ENCODE results near the gene TMEM120A. TPM values are rescaled to one million over a fixed set of nuclear protein-coding genes. Genes with fewer than 3 reads are reported as not detected.

Gene TMEM120A
- total and polyA plus RNA-seq, 4 donors, result 15.7 to 90.1 (median 57.6) TPM

DNA sequence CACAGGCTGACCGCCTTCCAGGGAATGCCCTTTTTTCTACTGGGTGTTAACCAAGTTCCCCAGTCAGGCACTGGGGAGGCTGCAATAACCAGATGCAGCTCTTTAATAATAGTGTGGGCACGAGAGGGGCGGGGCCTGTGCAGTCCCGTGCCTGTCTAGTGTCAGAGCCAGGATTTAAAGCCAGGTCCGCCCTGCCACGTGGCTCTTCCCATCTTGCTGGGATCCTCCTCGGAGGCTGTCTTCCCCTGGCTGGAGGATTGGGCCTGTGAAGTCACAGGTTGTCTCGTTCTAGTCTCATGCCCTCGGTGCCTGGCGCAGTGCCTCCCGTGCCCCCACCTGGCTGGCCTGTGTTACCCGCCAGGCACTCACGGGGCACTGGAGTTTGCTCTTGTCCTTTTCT, 25.2 kb downstream of the TMEM120A start:
- no peak for ATAC-seq (ENCODE audit: insufficient read depth, low FRiP score)
- no peak overlapping the region for H3K4me3 ChIP-seq
- no peaks in the 10 kb centered on the region for H3K9me3 ChIP-seq (ENCODE audit: control insufficient read depth in 4 of 4, insufficient read depth in 3 of 4, low read length in 3 of 4)
- peak overlapping the region in 1 of 2 donors; percentile 9 for H3K27ac ChIP-seq (ENCODE audit: low read depth in 1 of 2, low read length in 1 of 2)
- H3K27me3 ChIP-seq (ENCODE audit: control insufficient read depth in 3 of 3, insufficient read depth in 3 of 3, low read length in 2 of 3), result no peaks in the 10 kb centered on the region
- H3K36me3 ChIP-seq (ENCODE audit: control insufficient read depth in 4 of 4, insufficient read depth in 4 of 4, low read length in 4 of 4), result peaks cover 0 to 16% (median 3%) of the 10 kb centered on the region in 4 donors
- DNase-seq, result no peak
- peaks cover 9 to 30% (median 14%) of the 10 kb centered on the region in 5 donors for H3K4me1 ChIP-seq (ENCODE audit: control insufficient read depth in 5 of 5, insufficient read depth in 5 of 5, low read length in 5 of 5)
- no peak for TF ChIP-seq CTCF (IDR thresholded peaks at IDR 0.05; ENCODE audit: control extremely low read depth, extremely low read depth)
- WGBS, 2 donors, result 84 to 89% methylated on average over 13 of the region's 13 CpGs
- no peak overlapping the region for H3K9ac ChIP-seq (ENCODE audit: insufficient read depth in 1 of 2, low read length in 2 of 2)

- WGBS, 2 donors, result 75 to 86% methylated on average over 12 of the region's 12 CpGs
- ATAC-seq (ENCODE audit: insufficient read depth, low FRiP score) (no peak), DNase-seq (no peak)
- Histone ChIP-seq H3K27ac (ENCODE audit: low read depth in 1 of 2, low read length in 1 of 2) (peak overlapping the region in 1 of 2 donors; percentile 0), H3K4me3 (no peak overlapping the region), H3K4me1 (ENCODE audit: control insufficient read depth in 5 of 5, insufficient read depth in 5 of 5, low read length in 5 of 5) (peaks cover 9 to 30% (median 15%) of the 10 kb centered on the region in 5 donors), H3K9ac (ENCODE audit: insufficient read depth in 1 of 2, low read length in 2 of 2) (no peak overlapping the region), H3K27me3 (ENCODE audit: control insufficient read depth in 3 of 3, insufficient read depth in 3 of 3, low read length in 2 of 3) (no peaks in the 10 kb centered on the region), H3K36me3 (ENCODE audit: control insufficient read depth in 4 of 4, insufficient read depth in 4 of 4, low read length in 4 of 4) (peaks cover 0 to 14% (median 1%) of the 10 kb centered on the region in 4 donors), H3K9me3 (ENCODE audit: control insufficient read depth in 4 of 4, insufficient read depth in 3 of 4, low read length in 3 of 4) (no peaks in the 10 kb centered on the region)
- no peak for TF ChIP-seq CTCF (IDR thresholded peaks at IDR 0.05; ENCODE audit: control extremely low read depth, extremely low read depth)
These were observed 25.8 kb downstream of the TMEM120A start for GRCh38 chr7:75968561-75969001.

- no peaks in the 10 kb centered on the region for H3K27me3 ChIP-seq (ENCODE audit: control insufficient read depth in 3 of 3, insufficient read depth in 3 of 3, low read length in 2 of 3)
- ATAC-seq (ENCODE audit: insufficient read depth, low FRiP score) (no peak), DNase-seq (no peak)
- TF ChIP-seq CTCF (IDR thresholded peaks at IDR 0.05; ENCODE audit: control extremely low read depth, extremely low read depth), result no peak
- peak overlapping the region in 1 of 2 donors; percentile 23 for H3K9ac ChIP-seq (ENCODE audit: insufficient read depth in 1 of 2, low read length in 2 of 2)
- WGBS, 2 donors, result 76 to 86% methylated on average over 10 of the region's 10 CpGs
- no peaks in the 10 kb centered on the region for H3K9me3 ChIP-seq (ENCODE audit: control insufficient read depth in 4 of 4, insufficient read depth in 3 of 4, low read length in 3 of 4)
- peaks cover 10 to 30% (median 17%) of the 10 kb centered on the region in 5 donors for H3K4me1 ChIP-seq (ENCODE audit: control insufficient read depth in 5 of 5, insufficient read depth in 5 of 5, low read length in 5 of 5)
- peak overlapping the region; percentile 34 to 73 for H3K27ac ChIP-seq (ENCODE audit: low read depth in 1 of 2, low read length in 1 of 2)
- peaks cover 0 to 14% (median 1%) of the 10 kb centered on the region in 4 donors for H3K36me3 ChIP-seq (ENCODE audit: control insufficient read depth in 4 of 4, insufficient read depth in 4 of 4, low read length in 4 of 4)
- no peak overlapping the region for H3K4me3 ChIP-seq
These were observed 26.4 kb downstream of the TMEM120A start for GRCh38 chr7:75968012-75968411.

Measured in lung (tissue), 12 donors.